SK-N-MC (cell line): Measurements from ENCODE around the gene RUNX1.

Experiments used
- EZH2 ChIP-seq: fragments of 200-600 bp; sonication (generic); IDR thresholded peaks from one replicate; pipeline ENCODE4 v1.6.1; 2017; ENCODE audit warnings: antibody characterized with exemption
- FOXP2 ChIP-seq: optimal IDR thresholded peaks from 2 replicates; pipeline ENCODE3; 2011; ENCODE audit warnings: mild to moderate bottlenecking, moderate library complexity; ENCODE audit not compliant: insufficient read depth; ENCODE audit errors: extremely low read length, control extremely low read depth
- POLR2AphosphoS5 ChIP-seq: IDR thresholded peaks from 2 replicates; pipeline ENCODE4 v1.6.1; 2012; ENCODE audit warnings: mild to moderate bottlenecking, low read depth, low read length, borderline replicate concordance

DNA sequence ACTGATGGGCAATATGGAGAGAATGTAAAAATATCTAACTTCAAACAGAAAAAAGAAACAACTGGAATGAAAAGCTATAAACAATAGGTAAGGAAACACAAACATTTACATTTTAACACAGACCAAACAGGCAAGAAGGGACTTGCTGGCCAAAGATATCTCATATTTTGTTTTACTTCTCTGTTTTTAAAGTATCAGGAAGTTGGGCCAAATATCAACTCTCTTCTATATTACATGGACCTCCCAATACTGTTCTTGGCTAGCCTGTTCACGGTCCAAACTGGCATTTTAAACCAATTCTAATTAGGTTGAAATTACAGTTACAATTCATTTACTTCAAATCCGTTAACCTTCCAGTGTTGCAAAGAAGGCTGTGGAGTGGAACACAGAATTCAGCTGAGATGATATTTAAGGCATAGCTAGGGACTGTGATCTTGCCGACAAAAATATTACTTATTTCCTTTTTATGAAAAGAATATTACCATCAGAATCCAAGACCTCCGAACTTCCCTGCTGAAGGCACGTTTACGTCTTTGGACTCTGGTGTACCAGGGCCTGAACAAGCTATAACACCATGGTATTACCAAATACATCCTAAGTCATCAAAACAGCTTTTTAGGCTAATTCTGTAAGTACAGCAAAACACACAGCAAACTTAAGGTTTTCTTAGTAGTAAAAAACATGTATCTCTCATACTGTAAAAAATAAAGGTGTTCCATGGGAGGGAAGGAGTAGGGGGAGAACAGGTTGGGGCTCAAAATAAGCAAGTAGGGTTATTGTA lies 165.4 kb downstream of the RUNX1 start:
- TF ChIP-seq EZH2 (no peak), POLR2AphosphoS5 (no peak), FOXP2 (no peak)
